A172 (cell line): ENCODE measurements around the gene NOX3. TPM values are rescaled to one million over a fixed set of nuclear protein-coding genes. Genes with fewer than 3 reads are reported as not detected.
A peak's percentile ranks its signal among the peaks of the same experiment; 100 is the strongest.

Experiments used
- DNase-seq: peaks from one replicate; pipeline ENCODE4 v3.0.0-alpha.2; 2015; ENCODE audit warnings: low spot score
- total RNA-seq: library from RNA; depleted of rRNA; stranded (reverse); fragments of >200 nt; shearing (Covaris generic); gene quantifications from 2 replicates; pipeline ENCODE4 v1.2.3, GENCODE V29; 2014

Gene NOX3
- total RNA-seq, 1 experiment from 2014 or later: not detected

- no peak for DNase-seq
Measured at GRCh38 chr6:155402656-155403304, 52.9 kb downstream of the NOX3 start.

DNA sequence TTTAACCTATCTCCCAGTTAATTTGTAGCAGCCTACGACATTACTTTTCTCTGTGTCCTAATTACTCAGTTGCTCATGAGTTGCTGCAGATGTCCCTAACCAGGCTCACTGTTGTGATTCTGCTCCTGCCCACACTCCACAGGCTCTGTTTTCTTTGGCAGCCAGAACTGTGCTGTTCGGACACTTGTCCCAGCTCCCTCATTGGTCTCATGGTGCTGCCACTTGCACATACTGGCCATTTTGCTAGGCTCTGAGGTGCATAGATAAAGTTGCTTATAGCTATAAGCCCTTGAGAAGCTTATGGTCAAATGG, 55.0 kb downstream of the NOX3 start:
- DNase-seq: peak; percentile 5

DNA sequence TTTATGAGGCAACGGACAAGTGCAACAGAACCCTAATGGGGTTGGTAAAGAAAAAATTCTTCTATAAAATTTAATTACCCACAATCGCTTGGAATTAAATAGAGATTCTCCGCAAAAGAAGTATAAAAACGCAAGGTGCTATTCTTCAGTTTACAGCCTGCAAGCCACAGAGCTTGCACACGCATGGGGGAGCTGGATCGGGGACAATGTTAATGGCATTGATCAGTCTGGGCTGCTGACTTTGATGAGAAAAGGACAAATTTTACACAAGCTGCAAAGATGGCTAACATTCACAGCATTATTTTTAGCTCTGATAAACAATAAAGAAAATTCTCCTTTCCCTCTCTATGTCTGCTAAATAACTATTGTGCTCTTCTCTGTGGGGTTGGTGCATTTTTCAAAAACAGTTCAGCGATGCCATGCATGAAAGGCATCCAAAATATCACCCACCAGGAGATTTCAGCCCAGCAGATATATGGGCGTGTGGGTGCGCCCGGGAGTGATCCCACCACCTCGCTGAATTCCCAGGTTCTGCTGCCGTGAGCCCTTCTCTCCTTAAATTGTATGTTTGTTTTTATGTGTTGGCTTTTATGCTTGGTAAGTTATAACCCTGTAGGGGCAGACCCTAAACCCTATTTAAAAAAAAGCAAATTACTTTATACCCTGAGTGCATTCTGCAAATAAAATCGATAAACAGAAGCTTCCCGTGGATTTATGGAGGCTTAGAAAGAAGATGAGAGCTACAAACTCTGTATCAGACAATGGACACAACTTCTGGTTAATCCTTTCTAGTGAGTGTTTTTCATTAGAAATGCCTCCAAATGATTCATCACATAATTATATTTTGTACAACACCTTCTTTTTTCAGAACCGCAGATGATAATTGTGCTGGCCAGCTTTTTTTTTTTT, 55.6 kb downstream of the NOX3 start:
- no peak for DNase-seq

DNA sequence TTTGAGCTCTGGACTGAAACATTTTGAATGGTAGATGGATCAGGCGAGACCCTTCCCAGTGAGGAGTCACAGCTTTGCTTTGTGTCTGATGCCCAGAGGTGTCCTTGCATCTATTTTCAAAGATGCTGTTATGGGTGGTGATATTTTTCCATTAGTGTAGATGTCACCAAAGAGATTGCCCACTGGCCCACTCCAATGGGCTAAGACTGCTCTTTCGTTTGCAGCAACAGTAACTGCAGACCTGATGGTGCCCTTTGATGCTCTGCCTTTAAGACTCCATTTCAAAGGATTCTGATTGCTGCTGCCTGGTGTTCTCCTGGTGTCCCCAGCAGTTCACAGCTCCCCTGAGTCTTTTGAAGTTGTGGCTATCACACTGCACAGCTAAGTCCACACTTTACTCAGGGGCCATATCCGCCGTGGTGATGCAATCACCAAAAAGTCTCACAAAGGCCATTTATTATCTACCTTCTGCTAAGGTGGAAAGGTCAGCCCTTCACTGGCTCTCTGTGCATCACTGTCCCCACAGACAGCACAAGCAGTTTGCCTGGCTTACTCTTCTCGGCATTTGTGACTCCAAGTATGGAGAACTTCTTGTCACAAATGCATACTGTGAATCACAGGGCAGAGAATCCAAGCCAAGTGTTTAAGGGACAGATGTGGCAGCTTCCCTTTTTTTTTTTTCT, 56.4 kb downstream of the NOX3 start:
- DNase-seq: no peak

- DNase-seq: no peak
Measured at GRCh38 chr6:155398701-155399061, 57.0 kb downstream of the NOX3 start.

DNA sequence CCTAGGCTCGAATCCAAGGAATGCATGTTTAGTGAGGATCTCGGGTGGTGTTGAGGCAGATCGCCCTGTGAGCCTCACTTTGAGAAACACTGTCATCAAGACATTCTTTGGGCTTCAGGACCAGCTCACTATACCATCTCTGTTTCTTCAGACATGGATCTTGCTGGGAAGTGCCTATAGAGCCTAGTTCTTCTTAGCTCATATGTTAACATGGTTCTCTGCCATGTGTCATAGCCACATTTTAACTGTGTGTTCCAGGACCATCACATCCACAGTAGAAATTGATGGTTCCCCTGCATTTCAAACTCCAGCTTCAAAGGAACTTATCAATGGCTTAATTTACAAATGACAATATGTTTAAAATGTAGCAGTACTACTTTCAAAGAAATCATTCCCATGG, 57.4 kb downstream of the NOX3 start:
- DNase-seq: no peak

DNA sequence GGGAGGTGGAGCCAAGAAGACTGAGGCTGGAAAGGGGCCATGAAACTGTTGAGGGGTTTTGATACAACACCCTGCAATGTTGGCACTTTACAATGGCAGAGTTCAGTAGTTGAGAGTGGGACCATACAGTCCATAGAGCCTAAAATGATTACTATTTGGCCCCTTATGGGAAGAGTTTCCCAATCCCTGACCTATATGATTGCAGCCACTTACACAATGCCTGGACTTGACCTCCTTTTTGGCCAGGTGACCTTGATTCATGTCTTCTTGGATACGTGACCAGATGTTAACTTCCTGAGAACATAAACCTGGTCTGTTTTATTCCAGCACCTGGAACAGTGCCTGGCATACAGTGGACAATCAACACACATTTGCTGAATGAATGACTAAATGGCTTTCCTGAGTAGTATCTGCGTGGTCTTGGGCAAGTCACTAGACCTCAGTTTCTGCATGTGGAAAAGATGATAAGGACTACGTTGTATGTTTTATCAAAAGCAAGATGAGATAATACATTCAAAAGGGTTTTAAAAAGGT, 58.4 kb downstream of the NOX3 start:
- no peak for DNase-seq

- no peak for DNase-seq
Measured at GRCh38 chr6:155396605-155397004, 59.0 kb downstream of the NOX3 start.

DNA sequence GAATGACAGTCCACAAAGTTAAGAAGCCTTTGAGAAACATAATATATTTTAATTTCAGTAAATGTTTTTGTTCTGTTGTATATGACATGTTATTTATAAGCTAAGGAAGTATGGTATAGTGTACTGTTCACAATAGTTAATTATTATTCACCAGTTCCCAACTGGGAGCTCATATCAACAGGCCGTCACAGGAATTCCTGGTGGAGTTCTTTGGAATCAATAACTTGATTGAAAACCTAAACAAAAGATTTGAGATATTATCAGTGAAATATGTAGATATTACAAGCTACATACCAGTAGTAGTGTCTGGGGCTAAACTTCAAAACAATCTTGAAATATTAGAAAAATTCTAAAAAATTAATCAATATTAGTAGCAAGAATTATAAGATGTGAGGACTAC, 60.3 kb downstream of the NOX3 start:
- no peak for DNase-seq

GRCh38 chr6:155389130-155389529, 66.5 kb downstream of the NOX3 start:
- DNase-seq: no peak

DNA sequence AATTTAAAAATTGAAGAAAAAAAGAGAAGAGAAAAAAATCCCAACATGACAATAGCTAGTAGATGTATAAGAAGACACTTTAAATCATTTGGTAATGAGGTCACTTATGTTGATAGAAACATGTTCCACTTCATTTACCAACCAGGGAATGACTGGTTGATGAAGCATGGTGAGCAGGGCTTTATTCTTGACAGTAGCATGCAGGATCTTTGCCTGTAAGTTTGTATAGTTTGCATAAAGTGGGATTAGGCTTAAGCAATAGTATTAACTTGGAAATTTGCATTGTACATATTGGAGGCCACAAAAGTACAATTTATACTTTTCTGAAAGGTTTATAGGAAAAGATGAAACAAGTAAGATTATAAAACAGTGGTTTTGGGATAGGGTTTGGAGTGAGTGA, 67.0 kb downstream of the NOX3 start:
- DNase-seq: no peak

GRCh38 chr6:155387481-155387880, 68.2 kb downstream of the NOX3 start:
- DNase-seq: no peak

DNA sequence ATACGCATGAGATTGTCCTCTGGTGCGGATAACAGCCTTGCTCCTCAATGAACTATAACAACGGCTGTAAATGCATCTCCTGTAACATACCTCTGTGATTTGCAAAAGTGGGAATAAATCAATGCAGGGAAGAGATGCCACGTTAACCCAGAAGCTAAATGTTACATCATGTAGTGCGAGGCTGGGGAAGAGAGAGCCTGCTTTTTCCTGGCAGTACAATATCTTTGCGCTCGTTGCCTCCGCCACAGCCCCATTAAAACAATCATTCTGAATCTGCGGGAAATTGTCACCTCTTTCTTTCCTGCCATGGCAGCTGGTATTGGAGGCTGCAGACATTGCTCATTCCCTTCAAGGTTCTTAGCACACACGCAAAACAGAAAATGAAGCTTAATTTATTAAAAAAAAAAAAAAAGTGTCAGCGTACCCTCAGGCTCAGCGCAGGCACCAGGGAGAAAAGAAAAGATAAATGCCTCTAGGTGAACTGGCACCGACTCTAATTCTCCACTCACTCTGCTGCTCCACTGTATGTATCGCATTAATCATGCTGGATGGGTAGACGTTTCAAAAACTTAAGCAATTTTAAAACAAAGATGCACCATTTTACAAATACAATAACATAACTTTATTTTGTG, 71.2 kb downstream of the NOX3 start:
- DNase-seq: no peak

DNA sequence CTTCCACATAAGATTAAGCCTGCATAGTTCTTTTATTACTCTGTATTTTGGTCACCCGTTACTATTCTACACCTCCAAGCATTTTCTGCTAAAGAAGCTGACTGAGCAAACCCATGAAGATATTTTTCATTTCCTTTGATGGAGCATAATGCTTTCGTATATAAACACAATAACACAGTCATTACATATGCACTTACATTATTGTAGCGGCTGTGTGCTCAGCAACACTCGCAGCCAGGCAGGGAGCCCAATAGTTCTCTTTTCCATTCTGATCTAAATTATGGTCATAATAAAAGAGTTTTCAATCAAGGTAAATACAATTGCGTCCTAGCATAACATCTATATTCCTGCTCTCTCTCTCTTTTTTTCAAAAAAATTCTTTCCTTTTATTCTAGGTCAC, 71.7 kb downstream of the NOX3 start:
- DNase-seq: no peak

GRCh38 chr6:155382338-155382685, 73.3 kb downstream of the NOX3 start:
- DNase-seq: no peak

DNA sequence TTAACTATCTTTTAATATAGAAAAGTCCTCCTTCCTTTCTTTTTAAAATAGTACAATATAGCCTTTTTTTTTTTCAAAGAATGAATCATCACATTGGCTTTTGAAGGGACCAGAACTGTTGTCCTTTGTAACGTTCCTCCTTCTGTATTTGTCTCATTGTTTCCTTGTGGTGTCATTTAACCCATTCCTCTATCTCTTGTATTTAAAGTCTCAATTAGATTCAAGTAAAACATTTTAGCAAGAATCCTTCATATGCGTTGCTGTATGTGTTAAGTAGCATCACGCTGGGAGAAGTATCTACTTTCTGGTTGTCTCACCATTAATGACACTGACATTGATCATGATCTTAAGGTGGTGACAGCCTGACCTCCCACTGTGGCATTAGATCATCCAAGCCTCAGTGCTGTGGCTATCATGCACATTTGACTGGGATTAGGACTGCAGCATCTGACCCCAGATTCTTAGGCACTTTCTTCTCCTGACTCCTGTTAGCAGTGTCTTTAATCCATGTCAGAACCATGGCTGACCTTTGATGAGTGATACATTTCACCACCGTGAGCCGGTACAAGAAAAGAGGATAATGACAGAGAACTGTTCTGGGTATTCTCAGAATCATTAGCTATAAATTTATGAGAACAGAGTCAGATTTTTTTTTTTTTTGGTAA, 73.8 kb downstream of the NOX3 start:
- DNase-seq: no peak

GRCh38 chr6:155380666-155381332, 74.8 kb downstream of the NOX3 start:
- no peak for DNase-seq

- no peak for DNase-seq
Measured at GRCh38 chr6:155378724-155379123, 76.9 kb downstream of the NOX3 start.

- no peak for DNase-seq
Measured at GRCh38 chr6:155378276-155378675, 77.4 kb downstream of the NOX3 start.

GRCh38 chr6:155377061-155377460, 78.6 kb downstream of the NOX3 start:
- peak; percentile 66 for DNase-seq

DNA sequence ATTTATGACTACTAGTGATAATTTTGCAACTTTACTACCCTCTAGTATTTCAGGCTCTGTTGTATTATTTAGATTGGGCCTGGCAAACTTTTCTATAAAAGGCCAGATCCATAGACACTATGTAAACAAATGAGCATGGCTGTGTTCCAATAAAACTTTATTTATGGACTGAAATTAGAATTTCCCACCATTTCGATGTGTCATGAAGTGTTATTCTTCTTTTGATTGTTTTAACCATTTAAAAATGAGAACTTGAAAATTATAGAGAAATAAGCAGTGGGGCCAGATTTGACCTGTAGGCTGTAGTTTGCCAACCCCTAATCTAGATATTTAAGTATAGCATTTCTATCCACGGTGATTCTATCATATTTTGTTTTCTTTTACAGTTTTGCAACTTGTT, 79.8 kb downstream of the NOX3 start:
- no peak for DNase-seq
